SK-N-SH treated with all-trans-retinoic acid at 6 μM for 48 hours (cell line): ENCODE data around the gene PDE7B.

ENCODE experiments used
- ATAC-seq: fragments of 200-7000 bp; cut with Tn5 transposase; 3 replicates; pipeline ENCODE4 v1.9.1; 2020; ENCODE audit warnings: mild to moderate bottlenecking, moderate library complexity
- ARNTL ChIP-seq: fragments of 450-650 bp; formaldehyde crosslinking; IDR thresholded peaks from 2 replicates; pipeline ENCODE4 v1.5.0; 2020; ENCODE audit warnings: low read depth, mild to moderate bottlenecking, moderate library complexity, borderline replicate concordance
- BACH2 ChIP-seq: fragments of 250-450 bp; sonication (Bioruptor Pico); IDR thresholded peaks from 2 replicates; pipeline ENCODE4 v1.9.0; 2021; ENCODE audit warnings: mild to moderate bottlenecking, borderline replicate concordance
- CSDC2 ChIP-seq: fragments of 250-450 bp; sonication (Bioruptor Pico); IDR thresholded peaks from 2 replicates; pipeline ENCODE4 v1.5.0; 2020; ENCODE audit warnings: mild to moderate bottlenecking, moderate library complexity
- ESRRG ChIP-seq: fragments of 250-450 bp; sonication (Bioruptor Pico); IDR thresholded peaks from 2 replicates; pipeline ENCODE4 v1.6.1; 2021; ENCODE audit warnings: mild to moderate bottlenecking
- GLIS3 ChIP-seq: fragments of 250-450 bp; sonication (Bioruptor Pico); IDR thresholded peaks from 2 replicates; pipeline ENCODE4 v1.5.0; 2020; ENCODE audit warnings: mild to moderate bottlenecking, moderate library complexity
- ISL1 ChIP-seq: fragments of 250-450 bp; sonication (Bioruptor Pico); IDR thresholded peaks from 2 replicates; pipeline ENCODE4 v2.1.2; 2022; ENCODE audit warnings: mild to moderate bottlenecking, moderate library complexity
- OSR1 ChIP-seq: fragments of 250-450 bp; sonication (Bioruptor Pico); IDR thresholded peaks from 2 replicates; pipeline ENCODE4 v1.8.0; 2022; ENCODE audit warnings: moderate library complexity, mild to moderate bottlenecking, inconsistent platforms
- PPARA ChIP-seq: fragments of 250-450 bp; sonication (Bioruptor Pico); IDR thresholded peaks from 2 replicates; pipeline ENCODE4 v1.5.0; 2020; ENCODE audit warnings: mild to moderate bottlenecking, borderline replicate concordance
- RARB ChIP-seq: fragments of 250-450 bp; sonication (Bioruptor Pico); IDR thresholded peaks from 2 replicates; pipeline ENCODE4 v1.8.0; 2021; ENCODE audit warnings: mild to moderate bottlenecking, moderate library complexity
- TCF4 ChIP-seq: fragments of 250-450 bp; sonication (Bioruptor Pico); IDR thresholded peaks from 2 replicates; pipeline ENCODE4 v1.8.0; 2021; ENCODE audit warnings: mild to moderate bottlenecking, moderate library complexity, borderline replicate concordance
- TOX ChIP-seq: fragments of 250-450 bp; sonication (Bioruptor Pico); IDR thresholded peaks from 2 replicates; pipeline ENCODE4 v1.8.0; 2021; ENCODE audit warnings: mild to moderate bottlenecking, moderate library complexity, borderline replicate concordance
- ZC3H10 ChIP-seq: fragments of 250-450 bp; sonication (Bioruptor Pico); IDR thresholded peaks from 2 replicates; pipeline ENCODE4 v1.5.1; 2021; ENCODE audit warnings: mild to moderate bottlenecking, moderate library complexity
- ZFP3 ChIP-seq: fragments of 250-450 bp; sonication (Bioruptor Pico); IDR thresholded peaks from 2 replicates; pipeline ENCODE4 v1.5.0; 2020; ENCODE audit warnings: mild to moderate bottlenecking, moderate library complexity
- ZFP30 ChIP-seq: fragments of 450-650 bp; formaldehyde crosslinking; IDR thresholded peaks from 2 replicates; pipeline ENCODE4 v1.5.0; 2022; ENCODE audit warnings: mild to moderate bottlenecking, moderate library complexity
- ZNF565 ChIP-seq: fragments of 450-650 bp; formaldehyde crosslinking; conservative IDR thresholded peaks from 2 replicates; pipeline ENCODE4 v1.5.0; 2020; ENCODE audit warnings: low read depth, mild to moderate bottlenecking, moderate library complexity
- ZNF70 ChIP-seq: fragments of 450-650 bp; formaldehyde crosslinking; IDR thresholded peaks from 2 replicates; pipeline ENCODE4 v1.5.0; 2020; ENCODE audit warnings: mild to moderate bottlenecking, moderate library complexity
- ZNF8 ChIP-seq: fragments of 450-650 bp; formaldehyde crosslinking; IDR thresholded peaks from 2 replicates; pipeline ENCODE4 v1.5.0; 2020; ENCODE audit warnings: mild to moderate bottlenecking, moderate library complexity
- TF ChIP-seq, protein P1 (sequence below): fragments of 250-450 bp; sonication (Bioruptor Pico); IDR thresholded peaks from 2 replicates; pipeline ENCODE4 v1.5.1; 2020; ENCODE audit warnings: low read depth, mild to moderate bottlenecking, moderate library complexity
- TF ChIP-seq, protein P2 (sequence below): fragments of 250-450 bp; sonication (Bioruptor Pico); IDR thresholded peaks from 2 replicates; pipeline ENCODE4 v1.5.1; 2021; ENCODE audit warnings: mild to moderate bottlenecking, moderate library complexity
- TF ChIP-seq, protein P3 (sequence below): fragments of 250-450 bp; sonication (Bioruptor Pico); IDR thresholded peaks from 2 replicates; pipeline ENCODE4 v1.8.0; 2020; ENCODE audit warnings: mild to moderate bottlenecking, moderate library complexity, borderline replicate concordance
- TF ChIP-seq, protein P4 (sequence below): fragments of 250-450 bp; sonication (Bioruptor Pico); IDR thresholded peaks from 2 replicates; pipeline ENCODE4 v1.8.0; 2021; ENCODE audit warnings: low read depth, mild to moderate bottlenecking, moderate library complexity, borderline replicate concordance
- TF ChIP-seq, protein P5 (sequence below): fragments of 250-450 bp; sonication (Bioruptor Pico); IDR thresholded peaks from 2 replicates; pipeline ENCODE4 v1.5.0; 2020; ENCODE audit warnings: mild to moderate bottlenecking, moderate library complexity

The PDE7B gene

DNA sequence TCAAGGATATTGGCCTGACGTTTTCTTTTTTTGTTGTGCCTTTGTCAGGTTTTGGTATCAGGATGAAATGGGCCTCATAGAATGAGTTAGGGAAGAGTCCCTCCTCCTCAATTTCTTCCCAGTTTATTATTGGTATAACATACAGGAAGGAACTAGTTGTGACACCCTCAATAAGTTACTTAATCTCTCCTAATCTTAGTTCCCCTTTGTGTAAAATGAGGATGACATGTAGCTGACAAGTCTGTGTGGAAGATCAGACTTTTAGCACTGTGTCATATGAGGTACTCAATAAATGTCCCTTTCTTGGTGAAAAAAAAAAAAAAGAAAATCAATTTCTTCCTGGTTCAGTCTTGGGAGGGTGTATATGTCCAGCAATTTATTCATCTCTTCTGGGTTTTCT lies 155.8 kb downstream of the PDE7B start:
- TF ChIP-seq ZNF565 (CRISPR knock-in tag) (no peak), BACH2 (CRISPR knock-in tag) (no peak), CSDC2 (CRISPR knock-in tag) (no peak), ZFP3 (CRISPR knock-in tag) (no peak), ISL1 (CRISPR knock-in tag) (no peak), GLIS3 (CRISPR knock-in tag) (no peak), OSR1 (CRISPR knock-in tag) (no peak), TOX (CRISPR knock-in tag) (no peak), ZC3H10 (CRISPR knock-in tag) (no peak), ZFP30 (CRISPR knock-in tag) (no peak), ZNF8 (CRISPR knock-in tag) (no peak), RARB (CRISPR knock-in tag) (no peak), PPARA (no peak)
- TF ChIP-seq, protein P1, sequence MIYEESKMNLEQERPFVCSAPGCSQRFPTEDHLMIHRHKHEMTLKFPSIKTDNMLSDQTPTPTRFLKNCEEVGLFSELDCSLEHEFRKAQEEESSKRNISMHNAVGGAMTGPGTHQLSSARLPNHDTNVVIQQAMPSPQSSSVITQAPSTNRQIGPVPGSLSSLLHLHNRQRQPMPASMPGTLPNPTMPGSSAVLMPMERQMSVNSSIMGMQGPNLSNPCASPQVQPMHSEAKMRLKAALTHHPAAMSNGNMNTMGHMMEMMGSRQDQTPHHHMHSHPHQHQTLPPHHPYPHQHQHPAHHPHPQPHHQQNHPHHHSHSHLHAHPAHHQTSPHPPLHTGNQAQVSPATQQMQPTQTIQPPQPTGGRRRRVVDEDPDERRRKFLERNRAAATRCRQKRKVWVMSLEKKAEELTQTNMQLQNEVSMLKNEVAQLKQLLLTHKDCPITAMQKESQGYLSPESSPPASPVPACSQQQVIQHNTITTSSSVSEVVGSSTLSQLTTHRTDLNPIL (CRISPR knock-in tag) = no peak
- TF ChIP-seq, protein P2, sequence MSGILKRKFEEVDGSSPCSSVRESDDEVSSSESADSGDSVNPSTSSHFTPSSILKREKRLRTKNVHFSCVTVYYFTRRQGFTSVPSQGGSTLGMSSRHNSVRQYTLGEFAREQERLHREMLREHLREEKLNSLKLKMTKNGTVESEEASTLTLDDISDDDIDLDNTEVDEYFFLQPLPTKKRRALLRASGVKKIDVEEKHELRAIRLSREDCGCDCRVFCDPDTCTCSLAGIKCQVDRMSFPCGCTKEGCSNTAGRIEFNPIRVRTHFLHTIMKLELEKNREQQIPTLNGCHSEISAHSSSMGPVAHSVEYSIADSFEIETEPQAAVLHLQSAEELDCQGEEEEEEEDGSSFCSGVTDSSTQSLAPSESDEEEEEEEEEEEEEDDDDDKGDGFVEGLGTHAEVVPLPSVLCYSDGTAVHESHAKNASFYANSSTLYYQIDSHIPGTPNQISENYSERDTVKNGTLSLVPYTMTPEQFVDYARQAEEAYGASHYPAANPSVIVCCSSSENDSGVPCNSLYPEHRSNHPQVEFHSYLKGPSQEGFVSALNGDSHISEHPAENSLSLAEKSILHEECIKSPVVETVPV (CRISPR knock-in tag) = no peak
- TF ChIP-seq, protein P3, sequence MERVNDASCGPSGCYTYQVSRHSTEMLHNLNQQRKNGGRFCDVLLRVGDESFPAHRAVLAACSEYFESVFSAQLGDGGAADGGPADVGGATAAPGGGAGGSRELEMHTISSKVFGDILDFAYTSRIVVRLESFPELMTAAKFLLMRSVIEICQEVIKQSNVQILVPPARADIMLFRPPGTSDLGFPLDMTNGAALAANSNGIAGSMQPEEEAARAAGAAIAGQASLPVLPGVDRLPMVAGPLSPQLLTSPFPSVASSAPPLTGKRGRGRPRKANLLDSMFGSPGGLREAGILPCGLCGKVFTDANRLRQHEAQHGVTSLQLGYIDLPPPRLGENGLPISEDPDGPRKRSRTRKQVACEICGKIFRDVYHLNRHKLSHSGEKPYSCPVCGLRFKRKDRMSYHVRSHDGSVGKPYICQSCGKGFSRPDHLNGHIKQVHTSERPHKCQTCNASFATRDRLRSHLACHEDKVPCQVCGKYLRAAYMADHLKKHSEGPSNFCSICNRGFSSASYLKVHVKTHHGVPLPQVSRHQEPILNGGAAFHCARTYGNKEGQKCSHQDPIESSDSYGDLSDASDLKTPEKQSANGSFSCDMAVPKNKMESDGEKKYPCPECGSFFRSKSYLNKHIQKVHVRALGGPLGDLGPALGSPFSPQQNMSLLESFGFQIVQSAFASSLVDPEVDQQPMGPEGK (CRISPR knock-in tag) = no peak
- no peak for ATAC-seq

DNA sequence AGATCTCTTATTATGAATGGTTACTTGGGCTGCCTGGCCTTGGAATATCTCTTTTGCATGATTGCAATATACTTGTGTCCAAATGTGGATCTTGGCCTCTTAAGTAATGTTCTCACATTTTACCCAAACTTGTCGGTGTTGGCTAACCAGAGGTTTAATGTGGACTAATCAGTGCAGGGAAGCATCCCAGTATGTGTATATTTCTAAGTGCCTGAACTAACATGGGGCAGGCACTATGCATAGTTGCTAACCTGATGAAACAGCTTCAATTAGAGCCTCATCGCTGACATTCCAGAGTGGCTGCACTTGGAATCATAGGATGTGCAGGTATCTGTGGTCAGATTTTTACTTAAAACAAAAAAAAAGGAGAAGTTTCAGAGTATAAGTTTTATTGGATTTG lies 160.0 kb downstream of the PDE7B start:
- ATAC-seq = no peak
- TF ChIP-seq, protein P4, sequence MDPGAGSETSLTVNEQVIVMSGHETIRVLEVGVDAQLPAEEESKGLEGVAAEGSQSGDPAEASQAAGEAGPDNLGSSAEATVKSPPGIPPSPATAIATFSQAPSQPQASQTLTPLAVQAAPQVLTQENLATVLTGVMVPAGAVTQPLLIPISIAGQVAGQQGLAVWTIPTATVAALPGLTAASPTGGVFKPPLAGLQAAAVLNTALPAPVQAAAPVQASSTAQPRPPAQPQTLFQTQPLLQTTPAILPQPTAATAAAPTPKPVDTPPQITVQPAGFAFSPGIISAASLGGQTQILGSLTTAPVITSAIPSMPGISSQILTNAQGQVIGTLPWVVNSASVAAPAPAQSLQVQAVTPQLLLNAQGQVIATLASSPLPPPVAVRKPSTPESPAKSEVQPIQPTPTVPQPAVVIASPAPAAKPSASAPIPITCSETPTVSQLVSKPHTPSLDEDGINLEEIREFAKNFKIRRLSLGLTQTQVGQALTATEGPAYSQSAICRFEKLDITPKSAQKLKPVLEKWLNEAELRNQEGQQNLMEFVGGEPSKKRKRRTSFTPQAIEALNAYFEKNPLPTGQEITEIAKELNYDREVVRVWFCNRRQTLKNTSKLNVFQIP = no peak
- TF ChIP-seq TCF4 (CRISPR knock-in tag) (no peak), ARNTL (no peak), TOX (CRISPR knock-in tag) (no peak), BACH2 (CRISPR knock-in tag) (no peak), ZNF70 (CRISPR knock-in tag) (no peak), PPARA (no peak), ESRRG (CRISPR knock-in tag) (no peak), RARB (CRISPR knock-in tag) (no peak)
- TF ChIP-seq, protein P5, sequence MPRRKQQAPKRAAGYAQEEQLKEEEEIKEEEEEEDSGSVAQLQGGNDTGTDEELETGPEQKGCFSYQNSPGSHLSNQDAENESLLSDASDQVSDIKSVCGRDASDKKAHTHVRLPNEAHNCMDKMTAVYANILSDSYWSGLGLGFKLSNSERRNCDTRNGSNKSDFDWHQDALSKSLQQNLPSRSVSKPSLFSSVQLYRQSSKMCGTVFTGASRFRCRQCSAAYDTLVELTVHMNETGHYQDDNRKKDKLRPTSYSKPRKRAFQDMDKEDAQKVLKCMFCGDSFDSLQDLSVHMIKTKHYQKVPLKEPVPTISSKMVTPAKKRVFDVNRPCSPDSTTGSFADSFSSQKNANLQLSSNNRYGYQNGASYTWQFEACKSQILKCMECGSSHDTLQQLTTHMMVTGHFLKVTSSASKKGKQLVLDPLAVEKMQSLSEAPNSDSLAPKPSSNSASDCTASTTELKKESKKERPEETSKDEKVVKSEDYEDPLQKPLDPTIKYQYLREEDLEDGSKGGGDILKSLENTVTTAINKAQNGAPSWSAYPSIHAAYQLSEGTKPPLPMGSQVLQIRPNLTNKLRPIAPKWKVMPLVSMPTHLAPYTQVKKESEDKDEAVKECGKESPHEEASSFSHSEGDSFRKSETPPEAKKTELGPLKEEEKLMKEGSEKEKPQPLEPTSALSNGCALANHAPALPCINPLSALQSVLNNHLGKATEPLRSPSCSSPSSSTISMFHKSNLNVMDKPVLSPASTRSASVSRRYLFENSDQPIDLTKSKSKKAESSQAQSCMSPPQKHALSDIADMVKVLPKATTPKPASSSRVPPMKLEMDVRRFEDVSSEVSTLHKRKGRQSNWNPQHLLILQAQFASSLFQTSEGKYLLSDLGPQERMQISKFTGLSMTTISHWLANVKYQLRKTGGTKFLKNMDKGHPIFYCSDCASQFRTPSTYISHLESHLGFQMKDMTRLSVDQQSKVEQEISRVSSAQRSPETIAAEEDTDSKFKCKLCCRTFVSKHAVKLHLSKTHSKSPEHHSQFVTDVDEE = no peak
- TF ChIP-seq, protein P2 (CRISPR knock-in tag) = no peak
- TF ChIP-seq, protein P3 (CRISPR knock-in tag) = no peak
- TF ChIP-seq, all 23 proteins: peak for 0
